ENCODE data around the gene MYO6.

MYO6 gene

GRCh38 chr6:75830959-75831885, 82.2 kb downstream of the MYO6 start:
- DNase-seq: no peak

- no peak for DNase-seq
Measured at GRCh38 chr6:75834447-75834846, 85.4 kb downstream of the MYO6 start.

GRCh38 chr6:75842191-75842590, 93.2 kb downstream of the MYO6 start:
- no peak for DNase-seq

- no peak for DNase-seq
Measured at GRCh38 chr6:75842732-75843131, 93.7 kb downstream of the MYO6 start.

GRCh38 chr6:75843396-75843795, 94.4 kb downstream of the MYO6 start:
- no peak for DNase-seq

GRCh38 chr6:75848274-75848673, 99.2 kb downstream of the MYO6 start:
- no peak for DNase-seq

GRCh38 chr6:75849329-75850025, 100.4 kb downstream of the MYO6 start:
- DNase-seq: no peak

- no peak for DNase-seq
Measured at GRCh38 chr6:75850026-75850833, 101.2 kb downstream of the MYO6 start.

GRCh38 chr6:75852721-75853120, 103.7 kb downstream of the MYO6 start:
- no peak for DNase-seq

- no peak for DNase-seq
Measured at GRCh38 chr6:75853806-75854205, 104.8 kb downstream of the MYO6 start.

- peak; percentile 80 for DNase-seq
Measured at GRCh38 chr6:75855052-75855451, 106.0 kb downstream of the MYO6 start.

- no peak for DNase-seq
Measured at GRCh38 chr6:75856902-75857301, 107.9 kb downstream of the MYO6 start.

GRCh38 chr6:75863001-75863400, 114.0 kb downstream of the MYO6 start:
- no peak for DNase-seq

GRCh38 chr6:75863784-75864183, 114.7 kb downstream of the MYO6 start:
- no peak for DNase-seq

GRCh38 chr6:75864446-75864845, 115.4 kb downstream of the MYO6 start:
- DNase-seq: no peak

GRCh38 chr6:75870389-75870788, 121.3 kb downstream of the MYO6 start:
- DNase-seq: no peak

GRCh38 chr6:75874224-75874623, 125.2 kb downstream of the MYO6 start:
- no peak for DNase-seq

- no peak for DNase-seq
Measured at GRCh38 chr6:75876152-75876551, 127.1 kb downstream of the MYO6 start.

- DNase-seq: no peak
Measured at GRCh38 chr6:75880305-75880704, 131.3 kb downstream of the MYO6 start.

GRCh38 chr6:75882734-75883133, 133.7 kb downstream of the MYO6 start:
- DNase-seq: peak; percentile 14

- no peak for DNase-seq
Measured at GRCh38 chr6:75884822-75885221, 135.8 kb downstream of the MYO6 start.

GRCh38 chr6:75892384-75892783, 143.3 kb downstream of the MYO6 start:
- no peak for DNase-seq

GRCh38 chr6:75893058-75893775, 144.2 kb downstream of the MYO6 start:
- peak; percentile 86 for DNase-seq

All from hematopoietic multipotent progenitor cell treated with erythropoietin and hydrocortisone succinate and interleukin-3 and kit ligand, for 6 days (in vitro differentiated cells).